Limb (tissue), 2 donors: ENCODE data around the gene LATS2.
A peak's percentile ranks its signal among the peaks of the same experiment; 100 is the strongest.
"Not testable (repeated sequence)": the region's sequence is repeated elsewhere in the genome, so short reads cannot be mapped to it uniquely, and the experiment has no call there.

Source experiments
- DNase-seq, 2 donors: peaks; one replicate each; pipeline ENCODE4 v3.0.0-alpha.2; 2016; ENCODE audit errors: extremely low spot score in 2 of 2

The LATS2 gene

GRCh38 chr13:20968745-20969144, 92.6 kb downstream of the LATS2 start:
- DNase-seq = no peak

GRCh38 chr13:20967340-20967739, 94.0 kb downstream of the LATS2 start:
- DNase-seq = no peak

- no peak for DNase-seq
Observed at GRCh38 chr13:20964904-20965303, 96.5 kb downstream of the LATS2 start.

- DNase-seq = not testable (repeated sequence)
Observed at GRCh38 chr13:20961663-20962062, 99.7 kb downstream of the LATS2 start.

- no peak for DNase-seq
Observed at GRCh38 chr13:20960663-20961309, 100.6 kb downstream of the LATS2 start.

- not testable (repeated sequence) for DNase-seq
Observed at GRCh38 chr13:20957049-20957620, 104.3 kb downstream of the LATS2 start.

GRCh38 chr13:20955496-20955895, 105.9 kb downstream of the LATS2 start:
- DNase-seq = no peak

- no peak for DNase-seq
Observed at GRCh38 chr13:20953245-20953931, 108.0 kb downstream of the LATS2 start.

- no peak for DNase-seq
Observed at GRCh38 chr13:20952838-20953237, 108.5 kb downstream of the LATS2 start.

- not testable (repeated sequence) for DNase-seq
Observed at GRCh38 chr13:20948001-20948400, 113.4 kb downstream of the LATS2 start.

- DNase-seq = no peak
Observed at GRCh38 chr13:20945952-20946383, 115.4 kb downstream of the LATS2 start.

- no peak for DNase-seq
Observed at GRCh38 chr13:20942938-20943559, 118.3 kb downstream of the LATS2 start.

GRCh38 chr13:20940511-20940910, 120.9 kb downstream of the LATS2 start:
- DNase-seq = not testable (repeated sequence)

- DNase-seq = no peak
Observed at GRCh38 chr13:20940083-20940482, 121.3 kb downstream of the LATS2 start.

GRCh38 chr13:20939662-20940061, 121.7 kb downstream of the LATS2 start:
- no peak for DNase-seq

- DNase-seq = no peak
Observed at GRCh38 chr13:20938302-20938701, 123.1 kb downstream of the LATS2 start.

GRCh38 chr13:20927596-20928257, 133.7 kb downstream of the LATS2 start:
- DNase-seq = no peak

GRCh38 chr13:20925395-20925790, 136.0 kb downstream of the LATS2 start:
- not testable (repeated sequence) for DNase-seq

- peak; percentile 86 to 90 for DNase-seq
Observed at GRCh38 chr13:20924758-20925394, 136.5 kb downstream of the LATS2 start.

- no peak for DNase-seq
Observed at GRCh38 chr13:20923272-20923671, 138.1 kb downstream of the LATS2 start.
